K562 (cell line): ENCODE measurements around the gene WNT11.

Experiments
- CTCF ChIP-seq, 3 experiments: IDR thresholded peaks in 2 of 3; conservative IDR thresholded peaks in 1 of 3; 2 replicates each; pipeline ENCODE4 v1.5.1; 2011 to 2012; ENCODE audit warnings: low read length in 3 of 3, mild to moderate bottlenecking in 3 of 3, control low read depth in 2 of 3, improper control_type of control experiment in 1 of 3, inconsistent platforms in 1 of 3, low read depth in 1 of 3, mixed read lengths in 1 of 3, moderate library complexity in 1 of 3; ENCODE audit not compliant: insufficient read depth in 2 of 3
- EP300 ChIP-seq: IDR thresholded peaks from 2 replicates; pipeline ENCODE4 v1.6.1; 2012; ENCODE audit warnings: low read length, improper control_type of control experiment
- GABPA ChIP-seq: fragments of 200-800 bp; sonication (Bioruptor generic); conservative IDR thresholded peaks from 2 replicates; pipeline ENCODE4 v1.6.1; 2016; ENCODE audit warnings: low read depth, missing genetic modification characterization, missing compliant biosample characterization
- PCBP2 ChIP-seq: fragments of 200-400 bp; formaldehyde crosslinking; IDR thresholded peaks from 2 replicates; pipeline ENCODE4 v1.6.1; 2018; ENCODE audit warnings: low read length, low read depth, mild to moderate bottlenecking, moderate library complexity; ENCODE audit not compliant: poor library complexity, severe bottlenecking
- RFX5 ChIP-seq: IDR thresholded peaks from 2 replicates; pipeline ENCODE4 v1.6.1; 2011; ENCODE audit warnings: low read depth, mild to moderate bottlenecking, improper control_type of control experiment, low read length
- SMC3 ChIP-seq: conservative IDR thresholded peaks from 2 replicates; pipeline ENCODE4 v1.6.1; 2011; ENCODE audit warnings: low read depth, low read length, improper control_type of control experiment; ENCODE audit not compliant: insufficient read depth
- TAF9B ChIP-seq: fragments of 450-650 bp; IDR thresholded peaks from 2 replicates; pipeline ENCODE4 v1.6.1; 2018; ENCODE audit warnings: mild to moderate bottlenecking; ENCODE audit not compliant: partially characterized antibody
- TBP ChIP-seq: optimal IDR thresholded peaks from 2 replicates; pipeline ENCODE3; 2011; ENCODE audit warnings: low read depth, low read length, improper control_type of control experiment

DNA sequence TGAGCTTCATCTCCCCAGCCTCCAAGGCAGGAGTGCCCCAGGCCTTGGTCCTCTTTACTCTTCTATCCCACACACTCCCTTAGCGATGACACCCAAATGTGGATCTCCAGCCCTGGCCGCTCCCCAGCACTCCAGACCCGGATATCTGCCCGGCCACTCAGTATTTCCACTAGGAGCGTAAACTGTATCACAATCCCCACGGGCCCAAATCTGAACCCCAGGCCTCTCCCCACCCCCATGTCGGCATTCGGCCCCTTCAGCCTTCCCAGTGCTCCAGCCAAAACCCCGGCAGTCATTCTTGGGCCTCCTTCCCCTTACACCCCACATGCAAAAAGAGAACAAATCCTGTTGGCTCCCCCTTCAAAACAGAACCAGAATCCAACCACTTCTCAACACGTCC, 20.8 kb downstream of the WNT11 start:
- no peak for TF ChIP-seq GABPA (tag)
- TF ChIP-seq EP300, result no peak
- no peak for TF ChIP-seq RFX5
- TF ChIP-seq CTCF (IDR thresholded peaks at IDR 0.05 in 2 of 3, conservative IDR thresholded peaks at IDR 0.05 in 1 of 3; ENCODE audit: insufficient read depth in 2 of 3, low read depth in 1 of 3, low read length in 3 of 3), result no peak
- TF ChIP-seq TBP, result no peak
- no peak for TF ChIP-seq TAF9B
- TF ChIP-seq SMC3, result no peak
- TF ChIP-seq PCBP2, result no peak
